GM18499 (cell line): ENCODE data around the gene RAVER2.
"Not testable (repeated sequence)": the region's sequence is repeated elsewhere in the genome, so short reads cannot be mapped to it uniquely, and the experiment has no call there.

Experiments
- ATAC-seq: cut with Tn5 transposase; IDR thresholded peaks from one replicate; pipeline ENCODE4 v1.9.1; 2021; ENCODE audit warnings: moderate number of reproducible peaks; ENCODE audit not compliant: insufficient read depth, unreplicated experiment

The RAVER2 gene

GRCh38 chr1:64744492-64745180, at the start of gene RAVER2:
Gene RAVER2, plus strand, starts transcription at chr1:64745075. Its CDS starts 98 bp downstream, at chr1:64745173.
- ATAC-seq: no peak

GRCh38 chr1:64696879-64697278, 48.0 kb upstream of the RAVER2 start:
- no peak for ATAC-seq

GRCh38 chr1:64699327-64699726, 45.5 kb upstream of the RAVER2 start:
- ATAC-seq: no peak

GRCh38 chr1:64701071-64701470, 43.8 kb upstream of the RAVER2 start:
- no peak for ATAC-seq

- ATAC-seq: no peak
Observed at GRCh38 chr1:64701886-64702285, 43.0 kb upstream of the RAVER2 start.

GRCh38 chr1:64702670-64703069, 42.2 kb upstream of the RAVER2 start:
- ATAC-seq: not testable (repeated sequence)

GRCh38 chr1:64703600-64703999, 41.3 kb upstream of the RAVER2 start:
- no peak for ATAC-seq

GRCh38 chr1:64705591-64705990, 39.3 kb upstream of the RAVER2 start:
- no peak for ATAC-seq

GRCh38 chr1:64711266-64711665, 33.6 kb upstream of the RAVER2 start:
- no peak for ATAC-seq

- ATAC-seq: no peak
Observed at GRCh38 chr1:64712049-64712448, 32.8 kb upstream of the RAVER2 start.

- ATAC-seq: no peak
Observed at GRCh38 chr1:64715186-64715585, 29.7 kb upstream of the RAVER2 start.

- no peak for ATAC-seq
Observed at GRCh38 chr1:64721135-64721534, 23.7 kb upstream of the RAVER2 start.

- no peak for ATAC-seq
Observed at GRCh38 chr1:64721576-64722145, 23.2 kb upstream of the RAVER2 start.

GRCh38 chr1:64727861-64728260, 17.0 kb upstream of the RAVER2 start:
- ATAC-seq: no peak

GRCh38 chr1:64733581-64734286, 11.1 kb upstream of the RAVER2 start:
- ATAC-seq: no peak

- ATAC-seq: no peak
Observed at GRCh38 chr1:64734287-64734652, 10.6 kb upstream of the RAVER2 start.

GRCh38 chr1:64740687-64741086, 4.2 kb upstream of the RAVER2 start:
- not testable (repeated sequence) for ATAC-seq

- no peak for ATAC-seq
Observed at GRCh38 chr1:64743954-64744491, 852 bp upstream of the RAVER2 start.

- ATAC-seq: no peak
Observed at GRCh38 chr1:64745181-64745985, 508 bp downstream of the RAVER2 start.
